Ishikawa (cell line): ENCODE measurements around the gene HDAC9.

Source experiments
- CEBPB ChIP-seq: IDR thresholded peaks from 2 replicates; pipeline ENCODE4 v1.6.1; 2012
- CREB1 ChIP-seq: IDR thresholded peaks from 2 replicates; pipeline ENCODE4 v1.6.1; 2012; ENCODE audit warnings: low read depth
- EGR1 ChIP-seq: IDR thresholded peaks from 2 replicates; pipeline ENCODE4 v1.6.1; 2012
- EP300 ChIP-seq: IDR thresholded peaks from 2 replicates; pipeline ENCODE4 v1.6.1; 2012; ENCODE audit warnings: borderline replicate concordance
- FOXM1 ChIP-seq: IDR thresholded peaks from 2 replicates; pipeline ENCODE4 v1.6.1; 2012; ENCODE audit warnings: low read depth, borderline replicate concordance
- NFIC ChIP-seq: IDR thresholded peaks from 2 replicates; pipeline ENCODE4 v1.6.1; 2012
- RAD21 ChIP-seq: IDR thresholded peaks from 2 replicates; pipeline ENCODE4 v1.6.1; 2012; ENCODE audit warnings: low read depth
- TAF1 ChIP-seq: IDR thresholded peaks from 2 replicates; pipeline ENCODE4 v1.6.1; 2012; ENCODE audit warnings: low read depth, mild to moderate bottlenecking
- TCF12 ChIP-seq: IDR thresholded peaks from 2 replicates; pipeline ENCODE4 v1.6.1; 2012; ENCODE audit warnings: low read depth
- TEAD4 ChIP-seq: IDR thresholded peaks from 2 replicates; pipeline ENCODE4 v1.6.1; 2012
- YY1 ChIP-seq: IDR thresholded peaks from 2 replicates; pipeline ENCODE4 v1.6.1; 2012; ENCODE audit warnings: low read depth
- ZBTB7A ChIP-seq: IDR thresholded peaks from 2 replicates; pipeline ENCODE4 v1.6.1; 2012; ENCODE audit warnings: low read depth
- TF ChIP-seq, protein P1 (sequence below): IDR thresholded peaks from 2 replicates; pipeline ENCODE4 v1.6.1; 2012
- TF ChIP-seq, protein P2 (sequence below): IDR thresholded peaks from 2 replicates; pipeline ENCODE4 v1.6.1; 2012; ENCODE audit warnings: low read depth, mild to moderate bottlenecking
- TF ChIP-seq, protein P3 (sequence below): IDR thresholded peaks from 2 replicates; pipeline ENCODE4 v1.6.1; 2012

HDAC9 gene

DNA sequence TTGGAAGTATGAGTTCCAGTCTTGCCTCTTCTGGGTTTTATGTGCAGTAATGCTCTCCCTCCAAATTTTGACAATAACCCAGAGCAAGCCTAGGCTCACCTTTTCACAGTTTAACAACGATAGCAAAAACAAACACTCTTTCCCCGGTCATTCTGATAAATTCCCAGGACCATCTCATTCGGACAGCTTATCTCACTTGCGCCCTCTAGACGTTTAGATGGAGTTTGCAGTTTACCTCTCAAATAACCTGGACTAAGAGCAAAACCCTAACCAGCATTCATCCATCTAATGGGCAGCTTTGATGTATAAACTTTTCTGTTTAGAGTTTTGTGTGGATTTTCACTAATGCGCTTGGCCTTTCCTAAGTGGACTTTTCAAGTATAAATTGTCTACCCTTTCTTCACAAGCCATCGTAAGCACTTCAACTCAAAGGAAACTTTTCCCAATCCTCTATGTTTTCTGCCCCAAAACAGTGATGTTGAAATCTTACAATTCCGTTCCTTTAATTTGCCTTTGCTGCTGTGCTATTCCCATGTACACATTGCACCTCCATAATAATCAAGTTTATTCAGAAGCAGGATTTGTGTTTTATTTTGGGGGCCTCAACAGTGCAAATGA, 114.9 kb downstream of the HDAC9 start:
- TF ChIP-seq RAD21 = peak; percentile 56
- TF ChIP-seq, protein P1, sequence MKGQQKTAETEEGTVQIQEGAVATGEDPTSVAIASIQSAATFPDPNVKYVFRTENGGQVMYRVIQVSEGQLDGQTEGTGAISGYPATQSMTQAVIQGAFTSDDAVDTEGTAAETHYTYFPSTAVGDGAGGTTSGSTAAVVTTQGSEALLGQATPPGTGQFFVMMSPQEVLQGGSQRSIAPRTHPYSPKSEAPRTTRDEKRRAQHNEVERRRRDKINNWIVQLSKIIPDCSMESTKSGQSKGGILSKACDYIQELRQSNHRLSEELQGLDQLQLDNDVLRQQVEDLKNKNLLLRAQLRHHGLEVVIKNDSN = no peak

DNA sequence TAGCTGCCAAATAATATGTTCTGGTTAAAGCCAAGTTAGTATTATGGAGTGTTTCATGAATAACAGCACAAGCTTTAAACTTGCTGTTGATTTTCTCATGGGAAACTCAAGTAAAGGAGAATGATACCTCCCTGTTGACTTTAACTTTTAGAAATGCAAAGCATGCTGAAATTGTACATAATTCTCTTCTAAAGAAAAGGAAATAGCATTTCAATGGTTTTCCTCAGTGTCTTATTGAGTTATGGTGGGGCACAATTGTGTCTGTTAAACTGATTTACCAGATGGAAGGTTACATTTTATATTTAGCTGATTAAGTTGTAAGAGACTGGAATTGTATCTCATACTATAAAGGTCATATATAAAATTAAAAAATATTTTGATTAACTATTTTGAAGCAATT, 119.3 kb downstream of the HDAC9 start:
- TF ChIP-seq TEAD4 (no peak), CREB1 (no peak), NFIC (no peak), TCF12 (no peak), FOXM1 (no peak), CEBPB (no peak), EP300 (no peak), RAD21 (no peak), EGR1 (no peak), ZBTB7A (no peak), TAF1 (no peak), YY1 (no peak)
- TF ChIP-seq, protein P1 = no peak
- TF ChIP-seq, protein P2, sequence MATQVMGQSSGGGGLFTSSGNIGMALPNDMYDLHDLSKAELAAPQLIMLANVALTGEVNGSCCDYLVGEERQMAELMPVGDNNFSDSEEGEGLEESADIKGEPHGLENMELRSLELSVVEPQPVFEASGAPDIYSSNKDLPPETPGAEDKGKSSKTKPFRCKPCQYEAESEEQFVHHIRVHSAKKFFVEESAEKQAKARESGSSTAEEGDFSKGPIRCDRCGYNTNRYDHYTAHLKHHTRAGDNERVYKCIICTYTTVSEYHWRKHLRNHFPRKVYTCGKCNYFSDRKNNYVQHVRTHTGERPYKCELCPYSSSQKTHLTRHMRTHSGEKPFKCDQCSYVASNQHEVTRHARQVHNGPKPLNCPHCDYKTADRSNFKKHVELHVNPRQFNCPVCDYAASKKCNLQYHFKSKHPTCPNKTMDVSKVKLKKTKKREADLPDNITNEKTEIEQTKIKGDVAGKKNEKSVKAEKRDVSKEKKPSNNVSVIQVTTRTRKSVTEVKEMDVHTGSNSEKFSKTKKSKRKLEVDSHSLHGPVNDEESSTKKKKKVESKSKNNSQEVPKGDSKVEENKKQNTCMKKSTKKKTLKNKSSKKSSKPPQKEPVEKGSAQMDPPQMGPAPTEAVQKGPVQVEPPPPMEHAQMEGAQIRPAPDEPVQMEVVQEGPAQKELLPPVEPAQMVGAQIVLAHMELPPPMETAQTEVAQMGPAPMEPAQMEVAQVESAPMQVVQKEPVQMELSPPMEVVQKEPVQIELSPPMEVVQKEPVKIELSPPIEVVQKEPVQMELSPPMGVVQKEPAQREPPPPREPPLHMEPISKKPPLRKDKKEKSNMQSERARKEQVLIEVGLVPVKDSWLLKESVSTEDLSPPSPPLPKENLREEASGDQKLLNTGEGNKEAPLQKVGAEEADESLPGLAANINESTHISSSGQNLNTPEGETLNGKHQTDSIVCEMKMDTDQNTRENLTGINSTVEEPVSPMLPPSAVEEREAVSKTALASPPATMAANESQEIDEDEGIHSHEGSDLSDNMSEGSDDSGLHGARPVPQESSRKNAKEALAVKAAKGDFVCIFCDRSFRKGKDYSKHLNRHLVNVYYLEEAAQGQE = no peak
- TF ChIP-seq, protein P3, sequence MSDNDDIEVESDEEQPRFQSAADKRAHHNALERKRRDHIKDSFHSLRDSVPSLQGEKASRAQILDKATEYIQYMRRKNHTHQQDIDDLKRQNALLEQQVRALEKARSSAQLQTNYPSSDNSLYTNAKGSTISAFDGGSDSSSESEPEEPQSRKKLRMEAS = no peak

DNA sequence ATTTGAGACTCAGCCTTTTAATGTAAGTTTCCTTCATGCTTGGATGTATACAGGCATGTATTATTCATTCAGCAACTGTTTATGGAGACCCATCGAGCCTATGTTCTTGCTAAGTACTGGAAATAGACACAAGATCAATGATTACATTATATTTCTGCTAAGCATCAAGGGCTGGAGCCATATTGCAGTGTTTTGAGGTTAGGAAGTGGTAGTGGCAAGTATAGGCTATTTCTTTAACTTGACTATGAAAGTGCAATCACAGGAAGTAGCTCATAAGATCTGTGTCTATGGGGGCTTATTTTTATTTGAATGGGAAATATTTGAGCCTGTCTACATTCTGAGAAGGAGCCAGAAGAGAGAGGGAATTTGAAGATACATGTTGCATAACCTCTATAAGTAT, 123.8 kb downstream of the HDAC9 start:
- TF ChIP-seq EP300 (no peak), YY1 (no peak), ZBTB7A (no peak), RAD21 (no peak), CREB1 (no peak), FOXM1 (no peak), TCF12 (no peak), EGR1 (no peak), NFIC (no peak), TEAD4 (no peak), CEBPB (no peak), TAF1 (no peak)
- TF ChIP-seq, protein P1 = no peak
- TF ChIP-seq, protein P3 = no peak
- TF ChIP-seq, protein P2 = no peak

DNA sequence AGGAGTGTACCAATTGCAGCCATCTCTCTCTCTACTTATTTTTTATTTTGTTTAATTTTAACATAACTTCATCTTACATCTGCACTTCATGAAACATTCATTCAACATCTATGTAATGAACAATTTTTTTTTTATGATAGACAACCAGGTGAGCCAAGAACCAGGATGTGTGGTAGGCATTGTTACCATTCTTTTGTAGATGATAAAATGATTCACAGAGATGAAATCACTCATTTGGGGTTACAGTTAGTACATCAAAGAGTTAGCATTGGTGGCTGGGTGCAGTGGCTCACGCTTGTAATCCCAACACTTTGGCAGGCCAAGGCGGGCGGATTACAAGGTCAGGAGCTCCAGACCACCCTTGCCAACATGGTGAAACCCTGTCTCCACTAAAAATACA, 127.8 kb downstream of the HDAC9 start:
- TF ChIP-seq TCF12 = no peak
- no peak for TF ChIP-seq ZBTB7A
- no peak for TF ChIP-seq TEAD4
- TF ChIP-seq, protein P1 = no peak
- TF ChIP-seq, protein P3 = no peak
- no peak for TF ChIP-seq FOXM1
- TF ChIP-seq EP300 = no peak
- TF ChIP-seq CEBPB = no peak
- no peak for TF ChIP-seq RAD21
- no peak for TF ChIP-seq TAF1

DNA sequence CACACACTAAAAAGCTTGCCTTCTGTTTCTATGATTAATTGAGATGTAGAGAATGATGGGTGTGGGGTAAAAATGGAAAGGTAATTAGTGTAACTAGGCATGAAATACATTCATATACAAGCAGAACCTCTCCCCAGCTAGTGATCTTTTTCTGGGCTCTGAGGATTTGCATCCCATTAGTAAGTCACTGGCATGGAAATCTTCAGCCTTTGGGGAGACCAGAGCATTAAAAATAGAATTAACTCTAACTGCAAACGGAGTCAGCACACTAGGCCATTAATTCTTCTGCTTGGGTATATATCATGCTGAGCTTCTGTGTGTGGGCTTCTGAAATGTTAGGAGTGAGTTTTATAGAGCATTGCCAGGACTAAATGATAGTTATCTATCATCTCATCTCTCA, 128.9 kb downstream of the HDAC9 start:
- TF ChIP-seq EGR1 (no peak), YY1 (no peak), TAF1 (no peak), CEBPB (no peak), TCF12 (no peak), EP300 (no peak), FOXM1 (no peak), TEAD4 (no peak), CREB1 (no peak), ZBTB7A (no peak), NFIC (no peak), RAD21 (no peak)
- TF ChIP-seq, protein P3 = no peak
- TF ChIP-seq, protein P1 = no peak
- TF ChIP-seq, protein P2 = no peak
